Measurements from ENCODE around the gene ATP11C.

DNA sequence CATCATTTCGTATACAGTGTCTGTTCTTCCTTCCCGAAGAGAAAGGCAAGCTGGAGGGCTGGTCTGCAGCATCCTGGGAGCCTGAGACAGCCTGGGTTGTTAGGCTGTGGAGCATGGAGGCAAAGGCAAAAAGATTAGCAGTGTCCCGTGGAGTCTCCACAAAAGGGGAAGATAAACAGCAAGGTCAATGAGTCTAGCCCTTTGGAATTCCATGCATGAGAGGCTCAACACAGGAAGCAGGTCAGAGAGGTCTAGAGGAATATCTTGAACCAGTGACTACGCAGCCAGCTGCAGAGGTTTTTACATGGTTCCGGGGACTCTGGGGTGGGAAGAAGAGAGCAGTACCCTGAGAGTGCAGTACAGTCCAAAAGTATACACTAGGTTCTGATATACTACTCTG is 212.7 kb downstream of the ATP11C start:
- TF ChIP-seq POLR2AphosphoS5 (IDR thresholded peaks at IDR 0.05; ENCODE audit: low read depth, low read length) (no peak), FOXP2 (optimal IDR thresholded peaks at IDR 0.05; ENCODE audit: borderline replicate concordance, extremely low read depth, extremely low read length, insufficient read depth) (no peak)
- TF ChIP-seq, protein P1, sequence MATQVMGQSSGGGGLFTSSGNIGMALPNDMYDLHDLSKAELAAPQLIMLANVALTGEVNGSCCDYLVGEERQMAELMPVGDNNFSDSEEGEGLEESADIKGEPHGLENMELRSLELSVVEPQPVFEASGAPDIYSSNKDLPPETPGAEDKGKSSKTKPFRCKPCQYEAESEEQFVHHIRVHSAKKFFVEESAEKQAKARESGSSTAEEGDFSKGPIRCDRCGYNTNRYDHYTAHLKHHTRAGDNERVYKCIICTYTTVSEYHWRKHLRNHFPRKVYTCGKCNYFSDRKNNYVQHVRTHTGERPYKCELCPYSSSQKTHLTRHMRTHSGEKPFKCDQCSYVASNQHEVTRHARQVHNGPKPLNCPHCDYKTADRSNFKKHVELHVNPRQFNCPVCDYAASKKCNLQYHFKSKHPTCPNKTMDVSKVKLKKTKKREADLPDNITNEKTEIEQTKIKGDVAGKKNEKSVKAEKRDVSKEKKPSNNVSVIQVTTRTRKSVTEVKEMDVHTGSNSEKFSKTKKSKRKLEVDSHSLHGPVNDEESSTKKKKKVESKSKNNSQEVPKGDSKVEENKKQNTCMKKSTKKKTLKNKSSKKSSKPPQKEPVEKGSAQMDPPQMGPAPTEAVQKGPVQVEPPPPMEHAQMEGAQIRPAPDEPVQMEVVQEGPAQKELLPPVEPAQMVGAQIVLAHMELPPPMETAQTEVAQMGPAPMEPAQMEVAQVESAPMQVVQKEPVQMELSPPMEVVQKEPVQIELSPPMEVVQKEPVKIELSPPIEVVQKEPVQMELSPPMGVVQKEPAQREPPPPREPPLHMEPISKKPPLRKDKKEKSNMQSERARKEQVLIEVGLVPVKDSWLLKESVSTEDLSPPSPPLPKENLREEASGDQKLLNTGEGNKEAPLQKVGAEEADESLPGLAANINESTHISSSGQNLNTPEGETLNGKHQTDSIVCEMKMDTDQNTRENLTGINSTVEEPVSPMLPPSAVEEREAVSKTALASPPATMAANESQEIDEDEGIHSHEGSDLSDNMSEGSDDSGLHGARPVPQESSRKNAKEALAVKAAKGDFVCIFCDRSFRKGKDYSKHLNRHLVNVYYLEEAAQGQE (IDR thresholded peaks at IDR 0.05; ENCODE audit: insufficient read depth in 1 of 2, low read depth in 2 of 2, low read length in 2 of 2) = no peak
